SU-DHL-6 (cell line): ENCODE results near the gene C1QB.

Experiments
- H2AFZ ChIP-seq: fragments of 200-600 bp; sonication (generic); 2 replicates; pipeline ENCODE4 v1.6.1; 2014; ENCODE audit warnings: low read depth, mild to moderate bottlenecking, moderate library complexity, mixed read lengths, antibody characterized with exemption, low read length; ENCODE audit not compliant: severe bottlenecking
- H3F3A ChIP-seq: fragments of 200-600 bp; shearing (Covaris generic); 2 replicates; pipeline ENCODE4 v1.6.0; 2016; ENCODE audit warnings: antibody characterized with exemption, mild to moderate bottlenecking; ENCODE audit not compliant: insufficient read depth
- H3K27ac ChIP-seq: fragments of 200-600 bp; sonication (generic); 2 replicates; pipeline ENCODE4 v1.5.1; 2016; ENCODE audit warnings: low read depth, mild to moderate bottlenecking, low read length, moderate library complexity, mixed read lengths
- H3K27me3 ChIP-seq: fragments of 200-600 bp; sonication (generic), shearing (Covaris generic); 2 replicates; pipeline ENCODE4 v1.6.0; 2014; ENCODE audit warnings: mild to moderate bottlenecking, low read length
- H3K36me3 ChIP-seq: fragments of 200-600 bp; sonication (generic); 2 replicates; pipeline ENCODE4 v1.6.1; 2014; ENCODE audit warnings: mild to moderate bottlenecking, low read length, mixed read lengths
- H3K4me2 ChIP-seq: fragments of 300-600, 200-600 bp; shearing (Covaris generic), sonication (generic); 2 replicates; pipeline ENCODE4 v1.6.0; 2014; ENCODE audit warnings: low read length, low read depth, mild to moderate bottlenecking; ENCODE audit not compliant: poor library complexity, severe bottlenecking
- H3K4me3 ChIP-seq: fragments of 200-600 bp; sonication (generic); 2 replicates; pipeline ENCODE4 v1.5.1; 2014; ENCODE audit warnings: antibody characterized with exemption, low read length, mild to moderate bottlenecking, mixed read lengths; ENCODE audit not compliant: insufficient read depth, poor library complexity, severe bottlenecking
- H3K79me2 ChIP-seq: fragments of 200-600 bp; sonication (generic); 2 replicates; pipeline ENCODE4 v1.6.1; 2014; ENCODE audit warnings: mild to moderate bottlenecking, low read length, moderate library complexity; ENCODE audit not compliant: insufficient read depth
- H3K9ac ChIP-seq: fragments of 200-600 bp; sonication (generic); 2 replicates; pipeline ENCODE4 v1.7.0; 2014; ENCODE audit warnings: mild to moderate bottlenecking, low read length
- H3K9me2 ChIP-seq: fragments of 200-600 bp; sonication (generic); replicated peaks from 2 replicates; pipeline ENCODE4 v1.6.1; 2014; ENCODE audit warnings: low read length; ENCODE audit not compliant: insufficient read depth
- H3K9me3 ChIP-seq: fragments of 200-600 bp; sonication (generic); 2 replicates; pipeline ENCODE4 v1.6.1; 2014; ENCODE audit warnings: low read length, mixed read lengths; ENCODE audit not compliant: insufficient read depth
- H4K20me1 ChIP-seq: fragments of 200-600 bp; sonication (generic); 2 replicates; pipeline ENCODE4 v1.6.1; 2014; ENCODE audit warnings: low read depth, mild to moderate bottlenecking, antibody characterized with exemption, low read length, moderate library complexity, mixed read lengths
- EZH2phosphoT487 ChIP-seq: fragments of 200-600 bp; sonication (generic), shearing (Covaris generic); conservative IDR thresholded peaks from 2 replicates; pipeline ENCODE4 v1.6.1; 2018; ENCODE audit warnings: mild to moderate bottlenecking, antibody characterized with exemption, low read length, moderate library complexity, mixed read lengths
- TF ChIP-seq, protein P1 (sequence below): fragments of 200-600 bp; sonication (generic); IDR thresholded peaks from one replicate; pipeline ENCODE4 v1.5.1; 2017; ENCODE audit warnings: antibody characterized with exemption, mild to moderate bottlenecking, low read length, moderate library complexity; ENCODE audit not compliant: insufficient read depth, poor library complexity, severe bottlenecking

C1QB gene

DNA sequence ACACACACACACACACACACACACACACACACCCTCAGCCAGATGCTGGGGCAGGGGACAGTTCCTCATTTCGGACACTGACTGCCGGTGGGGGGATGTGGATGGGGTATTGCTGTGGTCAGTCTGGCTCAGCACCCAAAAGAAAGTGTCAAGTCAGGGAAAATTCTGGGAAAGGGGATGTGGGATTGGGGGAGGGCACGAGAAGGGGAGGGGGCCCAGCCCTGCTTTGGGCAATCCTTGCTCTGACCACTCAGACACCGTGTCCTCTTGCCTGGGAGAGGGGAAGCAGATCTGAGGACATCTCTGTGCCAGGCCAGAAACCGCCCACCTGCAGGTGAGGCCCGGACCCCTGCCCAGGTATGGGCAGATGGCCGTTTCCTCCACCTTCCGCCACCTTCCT, 9.7 kb upstream of the C1QB start, which contains the start of gene C1QC:
C1QC (plus strand) TSS at position 253 of the 400 bp plus-strand sequence. CDS start 391 bp downstream, outside the sequence.
- no peaks in the 10 kb centered on the region for H3K9me2 ChIP-seq
- no peak within 1 kb of the TSS for H3K27ac ChIP-seq
- no peak within 1 kb of the TSS for H2AFZ ChIP-seq
- H3K27me3 ChIP-seq, result no peaks in the 10 kb centered on the region
- no peak within 1 kb of the TSS for H3K4me3 ChIP-seq
- TF ChIP-seq, protein P1, sequence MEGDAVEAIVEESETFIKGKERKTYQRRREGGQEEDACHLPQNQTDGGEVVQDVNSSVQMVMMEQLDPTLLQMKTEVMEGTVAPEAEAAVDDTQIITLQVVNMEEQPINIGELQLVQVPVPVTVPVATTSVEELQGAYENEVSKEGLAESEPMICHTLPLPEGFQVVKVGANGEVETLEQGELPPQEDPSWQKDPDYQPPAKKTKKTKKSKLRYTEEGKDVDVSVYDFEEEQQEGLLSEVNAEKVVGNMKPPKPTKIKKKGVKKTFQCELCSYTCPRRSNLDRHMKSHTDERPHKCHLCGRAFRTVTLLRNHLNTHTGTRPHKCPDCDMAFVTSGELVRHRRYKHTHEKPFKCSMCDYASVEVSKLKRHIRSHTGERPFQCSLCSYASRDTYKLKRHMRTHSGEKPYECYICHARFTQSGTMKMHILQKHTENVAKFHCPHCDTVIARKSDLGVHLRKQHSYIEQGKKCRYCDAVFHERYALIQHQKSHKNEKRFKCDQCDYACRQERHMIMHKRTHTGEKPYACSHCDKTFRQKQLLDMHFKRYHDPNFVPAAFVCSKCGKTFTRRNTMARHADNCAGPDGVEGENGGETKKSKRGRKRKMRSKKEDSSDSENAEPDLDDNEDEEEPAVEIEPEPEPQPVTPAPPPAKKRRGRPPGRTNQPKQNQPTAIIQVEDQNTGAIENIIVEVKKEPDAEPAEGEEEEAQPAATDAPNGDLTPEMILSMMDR, result no peak
- TF ChIP-seq EZH2phosphoT487, result no peak
- no peaks in the 10 kb centered on the region for H3K36me3 ChIP-seq
- H3K9ac ChIP-seq, result no peak within 1 kb of the TSS
- H3K79me2 ChIP-seq, result no peaks in the 10 kb centered on the region
- no peaks in the 10 kb centered on the region for H3F3A ChIP-seq
- no peaks in the 10 kb centered on the region for H4K20me1 ChIP-seq
- no peak within 1 kb of the TSS for H3K4me2 ChIP-seq
- H3K9me3 ChIP-seq, result no peaks in the 10 kb centered on the region

DNA sequence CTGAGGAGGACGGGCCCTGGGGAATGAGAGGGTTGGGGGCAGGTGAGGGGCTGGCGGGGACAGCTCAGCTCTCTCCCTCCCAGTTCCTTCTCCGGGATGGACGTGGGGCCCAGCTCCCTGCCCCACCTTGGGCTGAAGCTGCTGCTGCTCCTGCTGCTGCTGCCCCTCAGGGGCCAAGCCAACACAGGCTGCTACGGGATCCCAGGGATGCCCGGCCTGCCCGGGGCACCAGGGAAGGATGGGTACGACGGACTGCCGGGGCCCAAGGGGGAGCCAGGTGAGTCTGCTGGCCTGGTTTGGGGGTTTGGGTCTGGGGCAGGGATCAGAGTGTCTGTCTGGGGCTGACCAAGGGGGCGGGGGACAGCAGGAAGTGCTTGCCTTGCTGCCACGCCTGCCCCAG, 9.1 kb upstream of the C1QB start:
- H3K9ac ChIP-seq, result no peak overlapping the region

DNA sequence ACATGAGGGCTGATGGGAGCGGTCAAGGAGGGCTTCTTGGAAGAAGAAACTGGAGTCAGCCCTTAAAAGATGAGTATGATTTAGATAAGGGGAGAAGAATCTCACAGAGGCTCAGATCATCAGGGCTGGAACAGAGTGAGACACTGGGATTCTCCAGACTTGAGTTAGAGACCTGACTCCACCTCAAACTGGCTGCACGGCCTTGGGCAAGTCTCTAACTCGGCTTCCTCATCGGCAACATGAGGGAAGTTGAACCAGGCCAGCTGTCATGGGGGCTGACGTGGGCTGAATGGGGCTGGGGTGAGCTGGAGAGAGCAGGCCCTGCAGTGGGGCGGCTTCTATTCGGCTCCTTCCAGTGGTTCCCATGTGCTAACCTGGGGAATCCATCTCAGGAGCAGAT, 7.1 kb upstream of the C1QB start:
- Histone ChIP-seq H3K79me2 (no peaks in the 10 kb centered on the region), H3K4me2 (no peak overlapping the region), H3K36me3 (no peaks in the 10 kb centered on the region), H3K9me3 (no peaks in the 10 kb centered on the region), H3K27me3 (no peaks in the 10 kb centered on the region), H4K20me1 (no peaks in the 10 kb centered on the region), H3K27ac (no peak overlapping the region), H3K9me2 (no peaks in the 10 kb centered on the region), H2AFZ (no peak overlapping the region), H3K4me3 (no peak overlapping the region), H3F3A (no peaks in the 10 kb centered on the region), H3K9ac (no peak overlapping the region)
- no peak for TF ChIP-seq EZH2phosphoT487
- TF ChIP-seq, protein P1, result no peak

More for the DNA sequence above, 9.1 kb upstream of the C1QB start:
- no peaks in the 10 kb centered on the region for H3K79me2 ChIP-seq
- TF ChIP-seq, protein P1, result no peak
- no peak for TF ChIP-seq EZH2phosphoT487
- no peaks in the 10 kb centered on the region for H4K20me1 ChIP-seq
- H3K27ac ChIP-seq, result no peak overlapping the region
- H2AFZ ChIP-seq, result no peak overlapping the region
- H3K9me2 ChIP-seq, result no peaks in the 10 kb centered on the region
- H3K36me3 ChIP-seq, result no peaks in the 10 kb centered on the region
- H3K27me3 ChIP-seq, result no peaks in the 10 kb centered on the region
- H3K4me2 ChIP-seq, result no peak overlapping the region
- H3K9me3 ChIP-seq, result no peaks in the 10 kb centered on the region
- H3K4me3 ChIP-seq, result no peak overlapping the region
- H3F3A ChIP-seq, result no peaks in the 10 kb centered on the region
